ENCODE measurements around the gene SLC6A3. TPM values are rescaled to one million over a fixed set of nuclear protein-coding genes. Genes with fewer than 3 reads are reported as not detected.

The SLC6A3 gene
- total and polyA plus RNA-seq, 2 donors (not counting 3 experiments of a cell fraction or from before 2014, with no cell fraction given), result not detected

GRCh38 chr5:1363581-1363980 lies 81.7 kb downstream of the SLC6A3 start:
- H3K79me2 ChIP-seq (ENCODE audit: control insufficient read depth, insufficient read depth, low read length), result no peaks in the 10 kb centered on the region
- no peak for FAIRE-seq
- H4K20me1 ChIP-seq (replicated peaks; ENCODE audit: control insufficient read depth, extremely low read depth, insufficient read depth, low read length), result no peaks in the 10 kb centered on the region
- peaks cover 0 to 1% of the 10 kb centered on the region in 2 experiments for H3K27me3 ChIP-seq (ENCODE audit: control insufficient read depth in 2 of 2, insufficient read depth in 2 of 2, low read length in 2 of 2)
- intact Hi-C loops (cut with micrococcal nuclease) (no loop called here), dilution Hi-C loops (cut with MboI; ENCODE audit: extremely low pct_ligation_motif_present, low sequenced_read_pairs) (no loop called here)
- no peaks in the 10 kb centered on the region for H3K9me1 ChIP-seq (replicated peaks; ENCODE audit: control insufficient read depth, extremely low read depth, insufficient read depth, low read length)
- H3K4me1 ChIP-seq (ENCODE audit: control insufficient read depth, extremely low read depth, insufficient read depth, low read length), result no peaks in the 10 kb centered on the region
- CTCF ChIA-PET, result no interaction called here
- no peak overlapping the region for H3K9ac ChIP-seq (replicated peaks; ENCODE audit: extremely low read depth, insufficient read depth, low read length)
- POLR2A ChIA-PET, result no interaction called here
- H3K27ac ChIP-seq (ENCODE audit: insufficient read depth, low read depth, low read length), result no peak overlapping the region
- H2AFZ ChIP-seq (ENCODE audit: low read depth, low read length), result no peak overlapping the region
- no peak overlapping the region for H3K4me2 ChIP-seq (ENCODE audit: insufficient read depth, low read length)
- TF ChIP-seq POLR2AphosphoS5 (IDR thresholded peaks at IDR 0.05; ENCODE audit: insufficient read depth, low read depth, low read length), result no peak
- TF ChIP-seq POLR2A (IDR thresholded peaks at IDR 0.05; ENCODE audit: low read depth, low read length), result no peak
- DNase-seq (ENCODE audit: low read depth, low spot score), result no peak
- H3K9me3 ChIP-seq (replicated peaks; ENCODE audit: control insufficient read depth, insufficient read depth, low read length), result no peaks in the 10 kb centered on the region
- H3K36me3 ChIP-seq (ENCODE audit: control insufficient read depth in 2 of 2, extremely low read depth in 1 of 2, insufficient read depth in 2 of 2, low read length in 2 of 2), result no peaks in the 10 kb centered on the region
- H3K4me3 ChIP-seq (replicated peaks in 1 of 3; ENCODE audit: insufficient read depth in 1 of 3, low read depth in 1 of 3, low read length in 3 of 3), result no peak overlapping the region
- BruUV-seq (replicated peaks), result no TSS peak

GRCh38 chr5:1363160-1363559 lies 82.1 kb downstream of the SLC6A3 start:
- Histone ChIP-seq H3K4me2 (ENCODE audit: insufficient read depth, low read length) (no peak overlapping the region), H3K36me3 (ENCODE audit: control insufficient read depth in 2 of 2, extremely low read depth in 1 of 2, insufficient read depth in 2 of 2, low read length in 2 of 2) (no peaks in the 10 kb centered on the region), H3K4me1 (ENCODE audit: control insufficient read depth, extremely low read depth, insufficient read depth, low read length) (no peaks in the 10 kb centered on the region), H3K27me3 (ENCODE audit: control insufficient read depth in 2 of 2, insufficient read depth in 2 of 2, low read length in 2 of 2) (peaks cover 0 to 1% of the 10 kb centered on the region in 2 experiments), H3K4me3 (replicated peaks in 1 of 3; ENCODE audit: insufficient read depth in 1 of 3, low read depth in 1 of 3, low read length in 3 of 3) (no peak overlapping the region), H3K9me1 (replicated peaks; ENCODE audit: control insufficient read depth, extremely low read depth, insufficient read depth, low read length) (no peaks in the 10 kb centered on the region), H3K27ac (ENCODE audit: insufficient read depth, low read depth, low read length) (no peak overlapping the region), H3K9ac (replicated peaks; ENCODE audit: extremely low read depth, insufficient read depth, low read length) (no peak overlapping the region), H3K79me2 (ENCODE audit: control insufficient read depth, insufficient read depth, low read length) (no peaks in the 10 kb centered on the region), H2AFZ (ENCODE audit: low read depth, low read length) (no peak overlapping the region), H3K9me3 (replicated peaks; ENCODE audit: control insufficient read depth, insufficient read depth, low read length) (no peaks in the 10 kb centered on the region), H4K20me1 (replicated peaks; ENCODE audit: control insufficient read depth, extremely low read depth, insufficient read depth, low read length) (no peaks in the 10 kb centered on the region)
- ChIA-PET POLR2A (no interaction called here), CTCF (no interaction called here)
- no TSS peak for BruUV-seq (replicated peaks)
- TF ChIP-seq POLR2AphosphoS5 (IDR thresholded peaks at IDR 0.05; ENCODE audit: insufficient read depth, low read depth, low read length), result no peak
- TF ChIP-seq JUN (IDR thresholded peaks at IDR 0.05; ENCODE audit: borderline replicate concordance, insufficient read depth, insufficient read length, low read depth), result no peak
- TF ChIP-seq CTCF (IDR thresholded peaks at IDR 0.05; ENCODE audit: extremely low read depth in 1 of 2, insufficient read depth in 1 of 2, low read depth in 1 of 2, low read length in 2 of 2), result no peak
- TF ChIP-seq MAX (IDR thresholded peaks at IDR 0.05; ENCODE audit: insufficient read depth, insufficient read length), result no peak
- TF ChIP-seq FOS (IDR thresholded peaks at IDR 0.05; ENCODE audit: borderline replicate concordance, insufficient read depth, low read length), result no peak
- TF ChIP-seq POLR2A (IDR thresholded peaks at IDR 0.05; ENCODE audit: low read depth, low read length), result no peak
- TF ChIP-seq EZH2 (IDR thresholded peaks at IDR 0.05; ENCODE audit: borderline replicate concordance, low read depth, low read length, severe bottlenecking), result no peak
- no peak for TF ChIP-seq MYC (IDR thresholded peaks at IDR 0.05; ENCODE audit: low read depth, low read length)
- TF ChIP-seq GATA2 (IDR thresholded peaks at IDR 0.05; ENCODE audit: insufficient read depth, insufficient read length, low read depth, low read length), result no peak
- intact Hi-C loops (cut with micrococcal nuclease) (no loop called here), dilution Hi-C loops (cut with MboI; ENCODE audit: extremely low pct_ligation_motif_present, low sequenced_read_pairs) (no loop called here)
- no peak for DNase-seq (ENCODE audit: low read depth, low spot score)
- FAIRE-seq, result no peak
